ENCODE measurements around the gene FTL. TPM values are rescaled to one million over a fixed set of nuclear protein-coding genes. Genes with fewer than 3 reads are reported as not detected.

FTL gene
- total RNA-seq, 2 experiments from 2014 or later, result 616 to 627 TPM

GRCh38 chr19:48965806-48966540, 864 bp downstream of the FTL start:
- ATAC-seq (ENCODE audit: poor library complexity), result peak; percentile 83
- Mint-ChIP-seq H3K4me1 (ENCODE audit: low read depth) (peaks cover 51% of the 10 kb centered on the region), H3K4me3 (peak overlapping the region; percentile 97), H3K27me3 (no peaks in the 10 kb centered on the region), H3K27ac (peak overlapping the region; percentile 97), H3K9me3 (no peaks in the 10 kb centered on the region), H3K36me3 (ENCODE audit: low read depth) (peaks cover 42% of the 10 kb centered on the region)
- intact Hi-C loops (cut with DNase I, micrococcal nuclease), result loop anchor here (1.0 to 5.0 kb wide), 5 partner anchors 11 to 319 kb away; partner anchors contain the start of genes CA11 (in 1 of the 2), NUCB1 (in 1 of the 2) and PPP1R15A (in 1 of the 2)
- POLR2A ChIA-PET, result interaction anchor here (0.8 to 3.8 kb wide), 20 partner anchors 11 to 698 kb away, joined by 3 to 41 read pairs (median 4); partner anchors contain the start of genes BAX, CA11, DHDH and GYS1
- peak; percentile 81 to 94 (median 86) for DNase-seq
- Histone ChIP-seq H3K4me3 (ENCODE audit: low read length) (peak overlapping the region; percentile 85), H3K36me3 (ENCODE audit: insufficient read depth, low read length) (peaks cover 39% of the 10 kb centered on the region), H3K9me3 (ENCODE audit: control insufficient read depth in 1 of 2, insufficient read depth in 1 of 2, low read length in 2 of 2) (peaks cover 0 to 3% of the 10 kb centered on the region in 2 experiments), H3K27ac (ENCODE audit: low read depth in 1 of 2, low read length in 2 of 2) (peak overlapping the region; percentile 67 to 71), H3K27me3 (ENCODE audit: control insufficient read depth in 1 of 2, insufficient read depth in 2 of 2, low read length in 2 of 2) (peaks cover 0 to 2% of the 10 kb centered on the region in 2 experiments), H3K4me1 (ENCODE audit: insufficient read depth, low read length) (peaks cover 57% of the 10 kb centered on the region)
- CTCF ChIA-PET, result interaction anchor here (1.1 to 1.2 kb wide), 2 partner anchors 27 to 227 kb away, joined by 3 read pairs; partner anchors contain the start of genes GYS1 and RUVBL2
- TF ChIP-seq CTCF (IDR thresholded peaks at IDR 0.05), result no peak

DNA sequence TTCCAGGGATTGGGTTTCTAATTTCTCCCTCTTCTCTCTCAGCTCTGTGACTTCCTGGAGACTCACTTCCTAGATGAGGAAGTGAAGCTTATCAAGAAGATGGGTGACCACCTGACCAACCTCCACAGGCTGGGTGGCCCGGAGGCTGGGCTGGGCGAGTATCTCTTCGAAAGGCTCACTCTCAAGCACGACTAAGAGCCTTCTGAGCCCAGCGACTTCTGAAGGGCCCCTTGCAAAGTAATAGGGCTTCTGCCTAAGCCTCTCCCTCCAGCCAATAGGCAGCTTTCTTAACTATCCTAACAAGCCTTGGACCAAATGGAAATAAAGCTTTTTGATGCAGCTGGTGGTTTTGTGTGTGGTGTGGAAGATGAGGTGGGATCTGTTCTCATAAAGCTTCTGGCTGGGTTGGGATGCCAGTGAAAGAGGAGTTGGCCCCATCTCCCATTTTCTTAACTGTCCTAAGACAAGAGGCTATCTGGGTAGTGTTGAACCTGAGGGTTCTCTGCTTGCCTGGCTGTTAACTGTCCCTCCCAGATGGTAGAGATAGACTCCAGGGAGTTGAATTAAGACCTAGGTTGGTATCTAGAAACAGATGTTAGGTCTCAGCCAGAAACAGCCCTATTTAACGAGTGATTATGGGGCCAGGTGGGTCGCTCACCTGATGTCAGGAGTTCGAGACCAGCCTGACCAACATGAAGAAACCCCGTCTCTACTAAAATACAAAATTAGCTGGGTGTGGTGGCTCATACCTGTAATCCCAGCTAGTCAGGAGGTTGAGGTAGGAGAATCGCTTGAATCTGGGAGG, 1.6 kb downstream of the FTL start:
- DNase-seq (no peak), ATAC-seq (ENCODE audit: poor library complexity) (no peak)
- POLR2A ChIA-PET, result interaction anchor here (0.9 to 3.8 kb wide), 19 partner anchors 10 to 673 kb away, joined by 3 to 41 read pairs (median 4); partner anchors contain the start of genes BAX, DHDH, GYS1 and NUCB1
- intact Hi-C loops (cut with DNase I, micrococcal nuclease), result loop anchor here in 1 of 2 experiments (5.0 kb wide), 2 partner anchors 109 to 319 kb away; partner anchors contain the start of gene CA11
- Histone ChIP-seq H3K36me3 (ENCODE audit: insufficient read depth, low read length) (peaks cover 42% of the 10 kb centered on the region), H3K4me1 (ENCODE audit: insufficient read depth, low read length) (peaks cover 56% of the 10 kb centered on the region), H3K9me3 (ENCODE audit: control insufficient read depth in 1 of 2, insufficient read depth in 1 of 2, low read length in 2 of 2) (peaks cover 0 to 3% of the 10 kb centered on the region in 2 experiments), H3K27ac (ENCODE audit: low read depth in 1 of 2, low read length in 2 of 2) (peak overlapping the region in 1 of 2 donors; percentile 71), H3K4me3 (ENCODE audit: low read length) (peak overlapping the region; percentile 85), H3K27me3 (ENCODE audit: control insufficient read depth in 1 of 2, insufficient read depth in 2 of 2, low read length in 2 of 2) (peaks cover 0 to 2% of the 10 kb centered on the region in 2 experiments)
- H3K4me1 Mint-ChIP-seq (ENCODE audit: low read depth), result peaks cover 53% of the 10 kb centered on the region
- H3K27ac Mint-ChIP-seq, result peak overlapping the region; percentile 97
- no peaks in the 10 kb centered on the region for H3K27me3 Mint-ChIP-seq
- CTCF ChIA-PET, result interaction anchor here (1.4 kb wide), 1 partner anchor 27 kb away, joined by 5 read pairs; the partner anchor contains the start of genes GYS1 and RUVBL2
- no peaks in the 10 kb centered on the region for H3K9me3 Mint-ChIP-seq
- no peak for TF ChIP-seq CTCF (IDR thresholded peaks at IDR 0.05)
- peak overlapping the region; percentile 97 for H3K4me3 Mint-ChIP-seq
- peaks cover 47% of the 10 kb centered on the region for H3K36me3 Mint-ChIP-seq (ENCODE audit: low read depth)

Data from CD4-positive, alpha-beta T cell (primary cell).